NCI-H2196 treated with DMSO at 0.1 percent for 48 hours (cell line): ENCODE measurements around the gene TLCD3B.
"Not testable (repeated sequence)": the region's sequence is repeated elsewhere in the genome, so short reads cannot be mapped to it uniquely, and the experiment has no call there.

Experiments used
- DNase-seq: peaks from one replicate; lab custom pipeline; 2025; ENCODE audit not compliant: unreplicated experiment; lab: John Stamatoyannopoulos, UW

TLCD3B gene

GRCh38 chr16:30060836-30061554, 29.9 kb upstream of the TLCD3B start:
- no peak for DNase-seq

DNA sequence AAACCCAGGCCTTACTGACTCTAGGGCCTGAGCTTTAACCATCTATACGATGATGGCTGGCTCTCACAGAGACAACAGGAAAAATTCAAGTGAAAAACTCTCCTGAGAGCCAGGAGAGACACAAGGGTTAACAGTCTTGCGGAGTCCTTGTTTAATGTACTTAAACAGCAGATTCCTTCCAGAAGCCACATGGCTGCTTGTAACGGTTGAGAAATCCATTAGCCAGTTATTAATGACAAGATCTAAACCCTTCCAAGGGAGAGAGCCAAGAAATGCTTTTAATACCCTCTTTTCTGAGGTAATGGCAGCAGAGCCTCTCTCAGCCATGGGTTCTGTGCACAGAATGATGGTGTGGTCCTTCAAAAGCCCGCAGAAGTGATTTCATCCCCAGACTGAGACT, 29.3 kb upstream of the TLCD3B start:
- no peak for DNase-seq

- peak; percentile 42 for DNase-seq
Measured at GRCh38 chr16:30054959-30055553, 24.0 kb upstream of the TLCD3B start.

DNA sequence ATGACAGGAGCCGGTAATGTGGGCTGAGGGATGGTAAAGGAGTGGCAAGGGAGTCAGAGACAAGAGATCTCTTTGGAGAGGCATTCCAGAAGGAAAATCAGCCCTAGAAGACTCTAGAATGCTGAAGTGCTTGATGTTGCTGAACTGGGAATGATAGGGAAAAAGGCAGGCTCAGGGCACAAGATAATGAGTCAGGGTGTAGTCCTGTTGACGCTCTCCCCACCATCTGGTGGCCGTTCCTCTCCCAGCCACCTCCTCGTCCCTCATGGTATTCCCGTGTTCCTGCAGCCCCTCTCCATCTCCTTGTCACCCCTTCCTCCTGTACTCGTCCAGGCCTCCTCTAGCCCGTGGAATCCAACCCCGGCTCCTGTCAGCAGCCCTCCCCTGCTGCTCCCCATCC, 23.4 kb upstream of the TLCD3B start:
- DNase-seq = no peak

- no peak for DNase-seq
Measured at GRCh38 chr16:30053376-30054015, 22.4 kb upstream of the TLCD3B start.

- peak; percentile 93 for DNase-seq
Measured at GRCh38 chr16:30052671-30053372, 21.8 kb upstream of the TLCD3B start.

- no peak for DNase-seq
Measured at GRCh38 chr16:30051518-30051917, 20.4 kb upstream of the TLCD3B start.

- DNase-seq = no peak
Measured at GRCh38 chr16:30049871-30050270, 18.8 kb upstream of the TLCD3B start.

DNA sequence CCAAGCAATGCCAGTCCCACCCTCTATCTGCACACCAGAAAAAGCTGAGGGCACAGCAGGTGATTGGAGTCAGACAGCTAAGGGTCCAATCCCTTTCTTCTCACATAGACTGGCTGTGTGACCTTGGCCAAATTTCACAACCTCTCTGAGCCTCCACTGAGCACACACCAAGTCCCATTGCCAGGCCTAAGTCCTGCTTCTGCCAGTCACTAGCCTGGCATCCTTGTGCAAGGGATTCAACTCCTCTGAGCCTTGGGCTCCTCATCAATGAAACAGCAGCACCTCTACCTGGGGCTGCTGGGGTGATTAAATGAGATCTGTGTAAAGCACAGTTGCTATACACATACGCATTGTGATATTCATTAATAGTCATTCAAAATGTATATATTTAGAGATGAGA, 15.5 kb upstream of the TLCD3B start:
- DNase-seq = no peak

DNA sequence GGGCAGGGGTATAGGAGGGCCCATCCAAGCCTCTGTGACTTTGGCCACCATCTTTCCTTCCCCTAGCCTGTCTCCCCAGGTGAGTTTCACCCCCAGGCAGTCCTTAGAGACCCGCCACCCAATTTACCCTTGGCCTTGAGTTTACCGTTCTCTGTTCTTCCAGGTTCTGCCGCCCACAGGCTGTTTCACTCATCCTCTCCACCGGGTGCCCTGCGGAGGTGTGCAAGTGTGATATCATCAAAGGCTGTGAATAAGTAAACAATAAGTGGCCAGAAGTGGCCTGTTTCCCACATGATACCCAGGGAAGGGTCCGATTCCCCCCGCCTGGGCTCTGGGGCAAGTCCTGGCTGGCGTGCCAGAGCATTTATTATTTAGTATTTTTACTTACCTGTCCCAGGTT, 15.1 kb upstream of the TLCD3B start:
- DNase-seq = no peak

DNA sequence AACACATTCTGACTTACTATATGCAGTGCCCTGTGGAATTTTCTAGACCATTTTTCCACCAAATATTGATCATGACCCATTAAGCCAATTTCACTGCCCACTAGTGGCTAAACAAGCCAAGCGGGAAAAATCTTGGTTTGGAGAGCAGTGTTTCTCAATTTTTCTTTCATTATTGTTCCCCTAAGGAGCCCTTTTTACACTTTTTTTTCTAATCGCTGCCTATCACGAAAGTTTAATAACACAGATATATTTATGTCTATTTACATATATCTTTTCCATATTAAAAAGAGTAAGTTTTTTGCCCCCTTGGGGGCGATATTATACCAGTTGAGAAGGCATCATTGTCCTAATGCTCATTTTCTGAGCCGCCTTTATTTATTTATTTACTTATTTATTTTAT, 10.8 kb upstream of the TLCD3B start:
- no peak for DNase-seq

DNA sequence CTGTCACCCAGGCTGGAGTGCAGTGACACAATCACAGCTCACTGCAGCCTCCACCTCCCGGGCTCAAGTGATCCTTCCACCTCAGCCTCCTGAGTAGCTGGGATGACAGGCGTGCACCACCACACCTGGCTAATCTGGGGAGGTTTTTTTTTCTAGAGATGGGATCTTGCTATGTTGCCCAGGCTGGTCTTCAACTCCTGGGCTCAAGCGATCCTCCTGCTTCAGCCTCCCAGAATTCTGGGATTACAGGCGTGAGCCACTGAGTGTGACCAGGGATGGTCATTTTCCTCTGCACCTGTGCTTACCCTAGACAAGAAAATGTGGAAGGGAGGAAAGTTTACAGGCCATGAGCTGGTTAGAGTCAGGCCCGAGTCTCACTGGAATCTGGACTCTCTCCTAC, 9.6 kb upstream of the TLCD3B start:
- DNase-seq = not testable (repeated sequence)

DNA sequence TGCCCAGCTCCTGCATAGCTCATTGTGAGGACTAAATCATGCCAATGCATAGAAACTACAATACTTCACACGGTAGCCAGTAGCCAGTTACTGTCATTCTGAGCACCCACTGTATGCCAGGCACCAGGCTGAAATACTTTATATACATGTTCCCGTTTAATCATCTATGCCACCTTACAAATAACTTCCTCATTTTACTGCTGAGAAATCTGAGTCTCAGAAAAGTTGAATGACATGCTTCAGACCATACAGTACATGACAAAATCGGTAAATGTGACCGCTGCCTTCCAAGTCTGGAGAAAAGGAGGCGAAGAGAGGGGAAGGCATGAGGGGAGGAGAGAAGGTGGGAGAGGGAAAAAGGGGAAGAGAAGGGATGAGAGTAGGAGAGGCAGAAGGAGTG, 9.2 kb upstream of the TLCD3B start:
- no peak for DNase-seq

DNA sequence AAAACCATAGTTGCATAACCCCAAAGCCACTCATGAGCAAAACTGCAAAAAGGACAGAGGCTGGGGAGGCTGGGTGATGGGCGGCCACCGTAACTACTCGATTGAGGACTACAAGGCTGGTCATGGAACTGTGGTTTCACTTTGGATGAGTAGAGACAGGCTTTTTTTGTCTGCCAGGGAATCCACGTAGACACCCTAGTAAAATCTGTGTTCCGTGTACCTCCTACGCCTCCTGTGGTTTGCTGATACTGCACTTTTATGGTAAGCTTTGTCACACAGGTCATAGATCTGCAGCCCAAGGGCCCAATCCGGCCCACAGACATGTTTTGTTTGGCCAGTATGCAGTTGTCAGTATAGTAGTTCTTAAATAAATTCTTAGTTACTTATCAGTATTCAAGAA, 2.2 kb upstream of the TLCD3B start:
- DNase-seq = no peak

DNA sequence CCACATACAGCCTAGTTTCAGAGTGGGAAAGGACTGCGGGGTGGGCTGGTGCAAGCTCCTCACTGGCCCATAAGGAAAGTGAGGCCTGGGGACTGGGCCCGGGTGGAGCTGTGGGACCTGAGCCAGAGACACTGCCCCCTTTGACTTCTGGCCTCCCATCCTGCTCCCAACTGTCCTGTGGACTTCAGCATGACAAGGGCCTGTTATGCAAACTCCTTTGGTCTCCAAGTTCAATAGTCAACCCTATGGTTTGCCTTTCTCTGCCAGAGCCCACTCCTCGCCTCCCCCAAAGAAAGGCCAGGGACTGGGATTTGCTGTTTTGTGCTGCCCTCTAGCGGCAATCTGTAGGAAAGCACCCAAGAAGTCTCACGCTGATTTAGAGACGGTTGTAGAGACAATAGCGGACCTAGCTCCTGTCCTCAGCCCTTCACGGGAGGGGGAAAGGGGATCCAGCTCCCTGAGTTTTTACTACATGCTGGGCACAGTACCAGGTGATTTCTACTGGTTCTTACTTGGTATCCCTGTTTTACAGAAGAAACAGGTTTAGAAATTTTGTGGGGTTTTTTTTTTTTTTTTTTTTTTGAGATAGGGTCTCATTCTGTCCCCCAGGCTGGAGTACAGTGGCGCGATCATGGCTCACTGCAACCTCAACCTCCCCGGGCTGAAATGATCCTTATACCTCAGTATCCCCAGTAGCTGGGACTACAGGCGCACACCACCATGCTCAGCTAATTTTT, 1.2 kb upstream of the TLCD3B start:
- DNase-seq = peak; percentile 57

DNA sequence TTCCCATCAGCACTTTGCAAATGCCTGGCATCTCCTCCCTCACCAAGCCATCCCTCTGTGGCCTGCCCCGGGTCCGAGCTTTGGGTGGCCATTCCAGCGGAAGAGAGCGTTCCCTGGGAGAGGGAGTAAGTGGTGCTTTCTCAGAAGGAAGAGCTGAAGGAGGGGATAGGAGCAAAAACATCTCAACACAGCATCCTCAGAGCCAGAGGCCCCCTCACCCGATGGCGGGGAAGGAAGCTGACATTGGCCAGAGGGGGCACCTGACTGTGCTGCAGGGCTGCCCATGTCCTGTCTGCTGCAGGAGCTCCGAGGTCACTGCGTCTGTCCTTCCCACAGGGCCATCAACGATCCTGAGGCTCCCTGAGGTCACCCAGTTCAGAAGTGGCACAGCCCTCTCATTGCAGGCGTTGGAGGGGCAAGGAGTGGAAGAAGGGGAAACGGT, 427 bp upstream of the TLCD3B start:
- DNase-seq = no peak

DNA sequence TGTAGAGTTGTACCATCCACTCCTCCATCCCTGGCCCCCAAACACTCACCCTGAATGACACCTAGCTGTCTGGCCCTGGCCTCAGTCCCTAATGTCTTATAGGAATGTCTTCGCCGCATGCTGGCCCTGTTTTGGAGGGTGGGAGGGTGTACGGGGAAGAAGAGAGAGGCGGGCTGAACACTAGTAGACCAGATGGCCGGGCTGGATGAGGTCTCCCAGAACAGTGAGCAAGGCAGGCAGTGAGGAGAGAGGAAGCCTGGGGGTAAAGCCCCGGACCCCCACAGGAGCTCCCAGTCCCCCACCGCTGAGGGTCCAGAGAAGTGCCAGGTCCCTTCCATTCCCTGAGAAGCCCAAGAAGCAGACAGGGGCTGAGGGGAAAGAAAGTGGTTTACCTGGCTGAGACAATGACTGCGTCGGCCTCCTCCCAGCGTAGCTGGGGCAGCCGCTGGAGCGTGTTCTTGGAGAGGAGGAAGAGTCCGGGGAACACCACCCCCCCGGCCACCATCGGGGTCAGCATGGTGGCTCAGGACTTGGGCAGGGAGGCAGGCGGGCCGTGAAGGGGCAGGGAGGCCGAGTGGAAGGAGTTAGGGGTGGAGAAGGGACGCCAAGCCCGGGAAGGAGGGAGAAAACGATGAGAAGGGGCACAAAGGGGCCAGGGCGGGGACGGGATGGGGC, 923 bp downstream of the TLCD3B start:
- no peak for DNase-seq

- no peak for DNase-seq
Measured at GRCh38 chr16:30028438-30029076, 2.5 kb downstream of the TLCD3B start.

- DNase-seq = no peak
Measured at GRCh38 chr16:30027588-30028437, 3.3 kb downstream of the TLCD3B start.
